Measurements from ENCODE around the gene C2orf76. TPM values are rescaled to one million over a fixed set of nuclear protein-coding genes. Genes with fewer than 3 reads are reported as not detected.

The C2orf76 gene
- polyA plus RNA-seq, 3 donors = 24.4 to 27.4 (median 27.3) TPM

GRCh38 chr2:119267604-119268003, 99.0 kb downstream of the C2orf76 start:
- no peak for DNase-seq (ENCODE audit: low read depth in 3 of 3, low spot score in 2 of 3)

GRCh38 chr2:119266091-119266589, 100.5 kb downstream of the C2orf76 start:
- no peak for DNase-seq (ENCODE audit: low read depth in 3 of 3, low spot score in 2 of 3)

- no peak for DNase-seq (ENCODE audit: low read depth in 3 of 3, low spot score in 2 of 3)
Measured at GRCh38 chr2:119265693-119266066, 101.0 kb downstream of the C2orf76 start.

GRCh38 chr2:119264781-119265692, 101.6 kb downstream of the C2orf76 start:
- no peak for DNase-seq (ENCODE audit: low read depth in 3 of 3, low spot score in 2 of 3)

- DNase-seq (ENCODE audit: low read depth in 3 of 3, low spot score in 2 of 3) = no peak
Measured at GRCh38 chr2:119263656-119264055, 103.0 kb downstream of the C2orf76 start.

- DNase-seq (ENCODE audit: low read depth in 3 of 3, low spot score in 2 of 3) = no peak
Measured at GRCh38 chr2:119263025-119263424, 103.6 kb downstream of the C2orf76 start.

GRCh38 chr2:119261493-119262225, 105.0 kb downstream of the C2orf76 start:
- no peak for DNase-seq (ENCODE audit: low read depth in 3 of 3, low spot score in 2 of 3)

GRCh38 chr2:119260646-119261492, 105.8 kb downstream of the C2orf76 start:
- DNase-seq (ENCODE audit: low read depth in 3 of 3, low spot score in 2 of 3) = no peak

GRCh38 chr2:119259296-119259860, 107.3 kb downstream of the C2orf76 start:
- no peak for DNase-seq (ENCODE audit: low read depth in 3 of 3, low spot score in 2 of 3)

- no peak for DNase-seq (ENCODE audit: low read depth in 3 of 3, low spot score in 2 of 3)
Measured at GRCh38 chr2:119257198-119257597, 109.4 kb downstream of the C2orf76 start.

- no peak for DNase-seq (ENCODE audit: low read depth in 3 of 3, low spot score in 2 of 3)
Measured at GRCh38 chr2:119256582-119256921, 110.1 kb downstream of the C2orf76 start.

- DNase-seq (ENCODE audit: low read depth in 3 of 3, low spot score in 2 of 3) = no peak
Measured at GRCh38 chr2:119255760-119256581, 110.7 kb downstream of the C2orf76 start.

GRCh38 chr2:119254601-119255080, 112.0 kb downstream of the C2orf76 start:
- no peak for DNase-seq (ENCODE audit: low read depth in 3 of 3, low spot score in 2 of 3)

GRCh38 chr2:119253760-119254600, 112.7 kb downstream of the C2orf76 start:
- no peak for DNase-seq (ENCODE audit: low read depth in 3 of 3, low spot score in 2 of 3)

- DNase-seq (ENCODE audit: low read depth in 3 of 3, low spot score in 2 of 3) = no peak
Measured at GRCh38 chr2:119253114-119253702, 113.4 kb downstream of the C2orf76 start.

All from right renal cortex interstitium (tissue), 3 donors.